ENCODE measurements around the gene FGL2.
"Not testable (repeated sequence)": the region's sequence is repeated elsewhere in the genome, so short reads cannot be mapped to it uniquely, and the experiment has no call there.

FGL2 gene

GRCh38 chr7:77155601-77156377, 43.8 kb downstream of the FGL2 start:
- not testable (repeated sequence) for DNase-seq (ENCODE audit: low read depth)

GRCh38 chr7:77154917-77155464, 44.6 kb downstream of the FGL2 start:
- not testable (repeated sequence) for DNase-seq (ENCODE audit: low read depth)

GRCh38 chr7:77152232-77152631, 47.4 kb downstream of the FGL2 start:
- DNase-seq (ENCODE audit: low read depth): not testable (repeated sequence)

Measured in fibroblast of the conjunctiva (primary cell).